Nephron progenitor cell (in vitro differentiated cells): ENCODE results near the gene SARM1.
"Not testable (repeated sequence)": the region's sequence is repeated elsewhere in the genome, so short reads cannot be mapped to it uniquely, and the experiment has no call there.

Source experiments
- DNase-seq: peaks from one replicate; pipeline ENCODE4 v3.0.0; 2021
- H3K27ac Mint-ChIP-seq: 2 replicates; pipeline ENCODE4 v1.8.0; 2021; ENCODE audit warnings: mild to moderate bottlenecking, moderate library complexity, mixed read lengths
- H3K27me3 Mint-ChIP-seq: 2 replicates; pipeline ENCODE4 v1.8.0; 2021; ENCODE audit warnings: mild to moderate bottlenecking, low read depth, mixed read lengths; ENCODE audit not compliant: poor library complexity
- H3K36me3 Mint-ChIP-seq: 2 replicates; pipeline ENCODE4 v1.8.0; 2021; ENCODE audit warnings: low read depth, mixed read lengths
- H3K4me1 Mint-ChIP-seq: 2 replicates; pipeline ENCODE4 v1.8.0; 2021; ENCODE audit warnings: mixed read lengths
- H3K4me3 Mint-ChIP-seq: 2 replicates; pipeline ENCODE4 v1.8.0; 2021; ENCODE audit warnings: mild to moderate bottlenecking, moderate library complexity, mixed read lengths
- H3K9me3 Mint-ChIP-seq: 2 replicates; pipeline ENCODE4 v1.8.0; 2021; ENCODE audit warnings: mild to moderate bottlenecking, moderate library complexity, mixed read lengths
- CTCF ChIP-seq: fragments of 200-600 bp; sonication (generic); IDR thresholded peaks from 2 replicates; pipeline ENCODE4 v1.5.0; 2021; ENCODE audit warnings: antibody characterized with exemption

Gene SARM1

DNA sequence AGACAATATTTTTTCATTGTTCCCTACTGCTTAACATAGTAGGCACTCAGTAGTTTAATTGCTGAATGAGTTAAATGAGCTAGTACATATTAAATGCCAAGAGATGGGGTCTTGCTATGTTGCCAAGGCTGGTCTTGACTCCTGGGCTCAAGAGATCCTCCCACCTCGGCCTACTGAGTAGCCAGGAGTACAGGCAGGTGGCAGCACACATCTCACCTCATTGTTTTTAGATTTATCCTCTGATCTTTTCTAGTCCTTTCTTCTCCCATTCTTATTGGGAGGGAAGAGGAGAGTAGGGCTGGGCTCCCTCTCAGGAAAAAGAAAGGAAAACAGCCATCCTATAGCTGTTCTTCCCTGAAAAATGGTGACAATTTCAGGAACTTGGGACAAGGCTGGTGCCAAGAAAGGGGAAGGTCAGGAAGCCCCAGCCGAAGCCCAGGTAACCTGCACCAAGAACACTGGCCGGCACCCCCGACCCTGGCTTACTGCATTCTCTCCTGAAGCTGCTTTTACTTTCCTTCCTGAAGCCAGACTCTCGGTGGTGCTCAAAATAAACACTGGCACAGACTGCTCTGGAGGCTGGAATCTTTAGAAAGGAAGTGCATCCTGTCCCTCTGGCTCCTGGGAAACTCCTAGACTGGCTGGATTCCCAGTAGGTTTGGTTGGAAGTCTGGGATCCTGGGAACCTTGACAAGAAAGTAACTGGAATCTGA, 33.3 kb upstream of the SARM1 start:
- Mint-ChIP-seq H3K27me3 (no peaks in the 10 kb centered on the region), H3K9me3 (no peaks in the 10 kb centered on the region), H3K4me3 (peak overlapping the region; percentile 100), H3K36me3 (peaks cover 11% of the 10 kb centered on the region), H3K4me1 (peaks cover 35% of the 10 kb centered on the region), H3K27ac (no peak overlapping the region)
- no peak for DNase-seq
- TF ChIP-seq CTCF, result no peak

GRCh38 chr17:28338769-28339212, 32.7 kb upstream of the SARM1 start:
- peaks cover 32% of the 10 kb centered on the region for H3K4me1 Mint-ChIP-seq
- peaks cover 13% of the 10 kb centered on the region for H3K36me3 Mint-ChIP-seq
- H3K9me3 Mint-ChIP-seq, DNase-seq, H3K27ac Mint-ChIP-seq, H3K27me3 Mint-ChIP-seq, H3K4me3 Mint-ChIP-seq: not testable (repeated sequence)

DNA sequence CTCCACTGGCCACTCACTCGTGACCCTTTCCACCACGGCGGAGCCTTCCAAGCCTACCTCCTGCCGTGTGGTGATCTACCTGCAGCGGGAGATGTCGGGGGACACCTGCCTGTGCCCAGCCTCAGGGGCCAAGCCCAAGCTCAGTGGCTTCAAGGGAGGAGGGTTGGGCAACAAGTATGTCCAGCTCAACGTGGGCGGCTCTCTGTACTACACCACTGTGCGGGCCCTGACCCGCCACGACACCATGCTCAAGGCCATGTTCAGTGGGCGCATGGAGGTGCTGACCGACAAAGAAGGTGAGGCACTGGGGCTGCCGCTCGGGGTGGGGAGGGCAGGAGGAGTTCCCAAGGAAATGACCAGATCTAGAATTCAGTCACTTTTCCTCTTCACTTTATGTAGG, 32.1 kb upstream of the SARM1 start:
- Mint-ChIP-seq H3K27me3 (no peaks in the 10 kb centered on the region), H3K9me3 (no peaks in the 10 kb centered on the region), H3K36me3 (peaks cover 16% of the 10 kb centered on the region), H3K4me1 (peaks cover 26% of the 10 kb centered on the region), H3K4me3 (no peak overlapping the region), H3K27ac (no peak overlapping the region)
- TF ChIP-seq CTCF, result no peak
- no peak for DNase-seq

DNA sequence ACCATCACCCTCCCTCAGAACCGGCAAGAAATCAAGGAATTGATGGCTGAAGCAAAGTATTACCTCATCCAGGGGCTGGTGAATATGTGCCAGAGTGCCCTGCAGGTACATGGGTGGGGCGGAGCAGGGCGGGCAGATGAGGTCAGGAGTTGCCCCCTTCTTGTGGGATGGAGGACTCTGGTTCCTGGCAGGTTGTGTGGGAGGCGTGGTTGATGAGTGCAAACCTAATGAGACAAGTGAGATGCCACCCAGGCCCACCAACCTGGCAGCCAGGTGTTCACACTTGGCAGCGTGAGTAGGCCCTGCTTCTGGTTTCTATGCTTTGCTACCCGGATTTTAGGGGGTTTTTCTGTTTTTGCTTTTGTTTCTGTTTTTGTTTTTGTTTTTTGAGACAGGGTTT, 31.1 kb upstream of the SARM1 start:
- no peak overlapping the region for H3K27ac Mint-ChIP-seq
- no peak overlapping the region for H3K4me3 Mint-ChIP-seq
- H3K36me3 Mint-ChIP-seq, result peaks cover 16% of the 10 kb centered on the region
- H3K9me3 Mint-ChIP-seq, result no peaks in the 10 kb centered on the region
- H3K27me3 Mint-ChIP-seq, result no peaks in the 10 kb centered on the region
- DNase-seq, result no peak
- TF ChIP-seq CTCF, result no peak
- peaks cover 19% of the 10 kb centered on the region for H3K4me1 Mint-ChIP-seq

DNA sequence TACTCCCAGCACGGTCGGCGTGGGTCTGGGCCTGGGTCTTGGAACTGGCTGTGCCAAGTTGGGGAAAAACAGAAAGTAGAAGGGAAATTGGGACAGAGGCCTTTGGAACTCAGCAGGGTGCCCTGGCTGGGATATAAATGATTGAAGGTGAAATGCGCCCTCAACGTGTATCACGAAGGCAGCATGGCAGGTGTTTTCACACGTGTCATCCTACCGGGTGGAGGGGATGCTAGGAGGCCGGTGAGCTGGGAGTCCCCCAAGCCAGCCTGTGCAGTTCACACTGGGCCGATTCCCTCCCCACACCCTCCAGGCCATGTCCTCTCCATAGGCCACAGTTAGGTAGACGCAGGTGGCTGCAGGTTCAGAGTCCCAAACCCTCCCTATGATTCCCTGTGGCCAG, 30.0 kb upstream of the SARM1 start:
- Mint-ChIP-seq H3K27me3 (no peaks in the 10 kb centered on the region), H3K27ac (no peak overlapping the region), H3K36me3 (peaks cover 24% of the 10 kb centered on the region), H3K4me3 (no peak overlapping the region), H3K4me1 (peaks cover 14% of the 10 kb centered on the region), H3K9me3 (no peaks in the 10 kb centered on the region)
- no peak for TF ChIP-seq CTCF
- DNase-seq, result no peak

GRCh38 chr17:28342313-28342712, 29.2 kb upstream of the SARM1 start:
- no peak overlapping the region for H3K27ac Mint-ChIP-seq
- H3K4me3 Mint-ChIP-seq, result no peak overlapping the region
- H3K36me3 Mint-ChIP-seq, result peaks cover 32% of the 10 kb centered on the region
- no peak for TF ChIP-seq CTCF
- H3K4me1 Mint-ChIP-seq, result peaks cover 6% of the 10 kb centered on the region
- no peaks in the 10 kb centered on the region for H3K9me3 Mint-ChIP-seq
- DNase-seq, result no peak
- H3K27me3 Mint-ChIP-seq, result no peaks in the 10 kb centered on the region
